Lower leg skin (tissue), 3 donors: ENCODE results near the gene PSMA5.

Experiments
- CTCF ChIP-seq, 3 donors: fragments of 450-650 bp; IDR thresholded peaks; one replicate each; pipeline ENCODE4 v1.5.1; 2016; ENCODE audit warnings: antibody characterized with exemption in 3 of 3, mild to moderate bottlenecking in 3 of 3, moderate library complexity in 2 of 3
- POLR2A ChIP-seq, 2 donors: fragments of 450-650 bp; IDR thresholded peaks; one replicate each; pipeline ENCODE4 v1.6.1; 2016 to 2017; ENCODE audit warnings: antibody characterized with exemption in 2 of 2, mild to moderate bottlenecking in 1 of 2, moderate library complexity in 1 of 2

- TF ChIP-seq POLR2A (IDR thresholded peaks at IDR 0.05) (no peak), CTCF (IDR thresholded peaks at IDR 0.05) (no peak)
Measured at GRCh38 chr1:109443476-109443875, 17.2 kb upstream of the PSMA5 start.
